Heart left ventricle (tissue), 16 donors: Measurements from ENCODE around the gene SPEF2. TPM values are rescaled to one million over a fixed set of nuclear protein-coding genes. Genes with fewer than 3 reads are reported as not detected.

Source experiments
- ATAC-seq, 4 donors: fragments of 200-7000 bp; cut with Tn5 transposase; one replicate each; pipeline ENCODE4 v1.9.1; 2020 to 2022; ENCODE audit warnings: moderate library complexity in 4 of 4, mild to moderate bottlenecking in 3 of 4, moderate number of reproducible peaks in 1 of 4
- DNase-seq, 5 donors: peaks; one replicate each; pipeline ENCODE4 v3.0.0-alpha.2; 2020
- H3K27ac ChIP-seq, 12 donors: fragments of 200-600 bp; sonication (generic) in 4 of 12; one replicate each; pipeline versions ENCODE4 v1.5.0 to v1.8.0; 2016 to 2022; ENCODE audit warnings: mild to moderate bottlenecking in 2 of 12
- H3K27me3 ChIP-seq, 9 donors: fragments of 200-600 bp; sonication (generic) in 2 of 9; one replicate each; pipeline versions ENCODE4 v1.5.1 to v1.8.0; 2016 to 2022; ENCODE audit warnings: mild to moderate bottlenecking in 3 of 9
- H3K36me3 ChIP-seq, 9 donors: fragments of 200-600 bp; sonication (generic) in 2 of 9; one replicate each; pipeline versions ENCODE4 v1.5.0 to v1.8.0; 2018 to 2022; ENCODE audit warnings: mild to moderate bottlenecking in 2 of 9
- H3K4me1 ChIP-seq, 12 donors: fragments of 200-600 bp; sonication (generic) in 4 of 12; one replicate each; pipeline versions ENCODE4 v1.5.0 to v1.8.0; 2016 to 2022; ENCODE audit warnings: mild to moderate bottlenecking in 3 of 12
- H3K4me3 ChIP-seq, 12 donors: fragments of 200-600 bp; sonication (generic) in 4 of 12; one replicate each; pipeline versions ENCODE4 v1.5.0 to v1.8.0; 2017 to 2022; ENCODE audit warnings: mild to moderate bottlenecking in 9 of 12, moderate library complexity in 4 of 12
- H3K9me3 ChIP-seq, 12 donors: fragments of 200-600 bp; sonication (generic) in 4 of 12; one replicate each; pipeline versions ENCODE4 v1.5.0 to v1.8.0; 2016 to 2022; ENCODE audit warnings: mild to moderate bottlenecking in 1 of 12
- CTCF ChIP-seq, 12 donors: fragments of 200-600 bp; sonication (generic) in 4 of 12; IDR thresholded peaks; one replicate each; pipeline versions ENCODE4 v1.5.0 to v1.8.0; 2018 to 2022; ENCODE audit warnings: antibody characterized with exemption in 12 of 12, mild to moderate bottlenecking in 5 of 12
- POLR2A ChIP-seq, 2 donors: fragments of 450-650 bp; IDR thresholded peaks; one replicate each; pipeline ENCODE4 v1.6.1; 2017; ENCODE audit warnings: antibody characterized with exemption in 2 of 2, mild to moderate bottlenecking in 2 of 2, moderate library complexity in 2 of 2
- WGBS, 4 donors: extraction: QIAGEN DNeasy Blood & Tissue Kit in 2 of 4; methylation state at CpG; one replicate each; pipeline versions ENCODE4 v1.1.5 to v1.1.7; 2013 to 2018; 5-methylcytosine and 5-hydroxymethylcytosine counted together
- intact Hi-C, 10 donors: fragments of 100-400 bp; cut with DNase I; formaldehyde crosslinking; loops; one replicate each; pipeline versions ENCODE4 v1.11.1 to v1.14.2; 2022
- polyA plus RNA-seq, 2 donors: library from polyadenylated mRNA; stranded (reverse); fragments of 200-250 nt; gene quantifications; one replicate each; pipeline ENCODE4 v1.2.3, GENCODE V29; 2013
- total RNA-seq, 9 donors: library from RNA; depleted of rRNA in 2 of 9; stranded (reverse); fragments of >200 nt in 2 of 9; fragmentation: NEBNext Ultra II Directional in 3 of 9; extraction: Animal tissue kit (Norgen Biotek cat#: 25700) in 3 of 9; gene quantifications; one replicate each; pipeline versions ENCODE4 v1.1.0 to v1.2.4, GENCODE V29; 2016 to 2023
- donor health status: ischemic (EF 13 %, LVEDD 7.1; RV severe dilation, severe dysfunction).
- donor health status: healthy with polysubstance abuse.
- donor health status: DM: no; HTN: yes; CAD: no.
- donor health status: DM: no; HTN: no; CAD: no.
- donor health status: ischemic (EF 25% LVEDD 6.9; RV normal size, moderate dysfunction).
- donor health status: ischemic (EF 25% LVEDD 5.7; RV mildly dilated, moderate dysfunction).
- donor health status: healthy.
- donor health status: DM: yes; HTN: yes; CAD: no.
- donor health status: ischemic (EF 35%, LVEDD 5.7; RV mildly dilated, moderate dysfunction).
- donor health status: nonischemic (EF 11% LVEDD 7.7; RV severe dilation, severe dysfunction).
- donor health status: DM: yes; HTN: yes; CAD: no.
- donor health status: PGD.
- donor health status: ischemic (EF 29% LVEDD 5.4; RV normal size, mild dysfunction).
- donor health status: nonischemic (EF 23%, LVEDD 6.1; RV moderate dilation, normal function).

The SPEF2 gene
- total and polyA plus RNA-seq, 11 donors, result 0.46 to 4.1 (median 1.3) TPM

GRCh38 chr5:35593338-35593737 lies 24.3 kb upstream of the SPEF2 start:
- Histone ChIP-seq H3K9me3 (no peaks in the 10 kb centered on the region), H3K4me1 (no peaks in the 10 kb centered on the region), H3K27ac (no peak overlapping the region), H3K36me3 (no peaks in the 10 kb centered on the region), H3K27me3 (peaks cover 0 to 12% (median 0%) of the 10 kb centered on the region in 9 donors), H3K4me3 (no peak overlapping the region)
- intact Hi-C loops, result no loop called here
- WGBS, 4 donors, result 32 to 63% (median 45%) methylated on average over 1 of the region's 1 CpG
- no peak for DNase-seq
- no peak for TF ChIP-seq CTCF (IDR thresholded peaks at IDR 0.05)
- TF ChIP-seq POLR2A (IDR thresholded peaks at IDR 0.05), result no peak
- no peak for ATAC-seq

GRCh38 chr5:35598707-35599370 lies 18.8 kb upstream of the SPEF2 start:
- DNase-seq (no peak), ATAC-seq (no peak)
- Histone ChIP-seq H3K27ac (no peak overlapping the region), H3K36me3 (no peaks in the 10 kb centered on the region), H3K4me3 (no peak overlapping the region), H3K4me1 (no peaks in the 10 kb centered on the region), H3K9me3 (peaks cover 0 to 14% (median 0%) of the 10 kb centered on the region in 12 donors), H3K27me3 (peaks cover 0 to 4% (median 0%) of the 10 kb centered on the region in 9 donors)
- intact Hi-C loops, result no loop called here
- TF ChIP-seq POLR2A (IDR thresholded peaks at IDR 0.05), result no peak
- no peak for TF ChIP-seq CTCF (IDR thresholded peaks at IDR 0.05)
- WGBS, 4 donors, result 79 to 89% (median 87%) methylated on average over 2 of the region's 2 CpGs

GRCh38 chr5:35600591-35600990 lies 17.1 kb upstream of the SPEF2 start:
- TF ChIP-seq POLR2A (IDR thresholded peaks at IDR 0.05) (no peak), CTCF (IDR thresholded peaks at IDR 0.05) (no peak)
- Histone ChIP-seq H3K27me3 (peaks cover 0 to 4% (median 0%) of the 10 kb centered on the region in 9 donors), H3K9me3 (peaks cover 0 to 23% (median 3%) of the 10 kb centered on the region in 12 donors), H3K4me3 (no peak overlapping the region), H3K27ac (no peak overlapping the region), H3K36me3 (no peaks in the 10 kb centered on the region), H3K4me1 (no peaks in the 10 kb centered on the region)
- ATAC-seq (no peak), DNase-seq (no peak)
- intact Hi-C loops, result no loop called here

GRCh38 chr5:35608881-35609779 lies 8.5 kb upstream of the SPEF2 start:
- no peak for TF ChIP-seq CTCF (IDR thresholded peaks at IDR 0.05)
- no peak for TF ChIP-seq POLR2A (IDR thresholded peaks at IDR 0.05)
- ATAC-seq, result no peak
- no peak for DNase-seq
- H3K9me3 ChIP-seq, result peaks cover 0 to 16% (median 0%) of the 10 kb centered on the region in 12 donors
- no peaks in the 10 kb centered on the region for H3K27me3 ChIP-seq
- H3K27ac ChIP-seq, result no peak overlapping the region
- no peaks in the 10 kb centered on the region for H3K36me3 ChIP-seq
- H3K4me1 ChIP-seq, result no peaks in the 10 kb centered on the region
- WGBS, 4 donors, result 87 to 92% (median 87%) methylated on average over 5 of the region's 5 CpGs
- H3K4me3 ChIP-seq, result no peak overlapping the region
- intact Hi-C loops, result no loop called here
